ENCODE measurements around the gene SYNJ2. TPM values are rescaled to one million over a fixed set of nuclear protein-coding genes. Genes with fewer than 3 reads are reported as not detected.

Gene SYNJ2
- total and polyA plus RNA-seq, 7 experiments from 2014 or later = 12.0 to 36.6 (median 22.5) TPM

GRCh38 chr6:158030380-158031300, 49.0 kb downstream of the SYNJ2 start:
- Histone ChIP-seq H3K4me3 (ENCODE audit: low read length) (no peak overlapping the region), H3K4me1 (ENCODE audit: control insufficient read depth in 2 of 2, insufficient read depth in 2 of 2, low read length in 2 of 2) (peaks cover 23 to 28% of the 10 kb centered on the region in 2 donors), H3K27me3 (ENCODE audit: control insufficient read depth in 2 of 2, insufficient read depth in 2 of 2, low read length in 2 of 2) (no peaks in the 10 kb centered on the region), H3K36me3 (ENCODE audit: control insufficient read depth in 2 of 3, insufficient read depth in 3 of 3, low read length in 3 of 3) (peaks cover 0 to 38% (median 0%) of the 10 kb centered on the region in 3 experiments), H3K27ac (ENCODE audit: low read depth, low read length) (no peak overlapping the region), H3K9me3 (ENCODE audit: control insufficient read depth in 2 of 3, low read length in 3 of 3) (no peaks in the 10 kb centered on the region)
- H3K36me3 Mint-ChIP-seq = peaks cover 0 to 51% (median 29%) of the 10 kb centered on the region in 5 donors
- H3K4me1 Mint-ChIP-seq = peaks cover 26 to 42% (median 37%) of the 10 kb centered on the region in 7 donors
- peaks cover 0 to 2% (median 0%) of the 10 kb centered on the region in 11 donors for H3K9me3 Mint-ChIP-seq
- H3K27me3 Mint-ChIP-seq = no peaks in the 10 kb centered on the region
- CTCF ChIA-PET = interaction anchor here (0.6 to 1.4 kb wide), 3 partner anchors 40 to 184 kb away, joined by 3 read pairs; no protein-coding TSS in a partner anchor
- no peak overlapping the region for H3K4me3 Mint-ChIP-seq
- POLR2A ChIA-PET = interaction anchor here (1.0 to 1.2 kb wide), 2 partner anchors 16 to 48 kb away, joined by 3 to 4 read pairs; no protein-coding TSS in a partner anchor
- DNase-seq (no peak), ATAC-seq (no peak)
- peak overlapping the region; percentile 30 to 89 (median 74) for H3K27ac Mint-ChIP-seq
- intact Hi-C loops (cut with micrococcal nuclease) = no loop called here

DNA sequence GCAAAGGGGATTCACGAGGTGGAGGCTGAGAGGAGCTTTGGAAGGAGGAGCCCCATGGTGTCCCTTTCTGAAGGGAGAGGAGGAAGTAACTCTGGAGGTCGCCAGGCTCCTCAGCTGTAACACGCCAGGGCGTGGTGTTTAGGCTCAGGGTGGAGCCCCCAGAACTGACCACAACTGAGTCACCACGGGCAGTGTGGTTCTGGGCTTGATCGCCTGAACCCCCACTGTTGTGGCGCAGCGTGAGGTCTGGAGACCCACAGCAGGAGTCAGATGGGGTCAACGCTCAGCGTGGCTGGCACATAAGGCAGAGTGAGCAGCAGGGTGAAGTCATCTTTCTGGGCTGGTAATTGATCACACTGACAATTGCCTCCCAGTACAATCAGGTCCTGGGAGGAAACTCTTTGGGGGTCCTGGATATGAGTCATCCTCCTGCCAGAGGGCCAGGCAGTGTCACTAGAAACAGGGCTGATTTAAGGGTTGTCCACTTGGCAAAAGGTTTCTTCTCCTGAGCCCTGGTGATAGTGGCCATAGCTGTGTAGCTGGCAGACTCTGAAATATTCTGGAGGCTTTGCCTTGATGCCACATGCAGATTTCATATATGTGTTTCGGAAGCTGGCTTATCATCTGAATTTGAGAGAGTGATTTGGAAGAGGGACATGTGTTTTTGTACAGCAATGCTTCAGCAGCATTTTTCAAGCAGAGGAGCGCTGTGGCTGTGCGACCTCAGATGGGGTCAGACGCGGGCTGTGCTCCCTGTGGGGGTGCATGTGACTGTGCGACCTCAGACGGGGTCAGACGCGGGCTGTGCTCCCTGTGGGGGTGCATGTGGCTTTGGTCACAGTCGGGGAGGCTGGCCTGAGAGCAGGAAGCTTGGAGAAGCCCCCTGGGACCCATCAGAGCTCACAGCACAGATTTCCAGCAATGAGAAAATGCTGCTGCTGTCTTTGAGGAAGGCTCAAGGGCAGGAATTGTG, 50.0 kb downstream of the SYNJ2 start:
- intact Hi-C loops (cut with micrococcal nuclease) = no loop called here

GRCh38 chr6:158032354-158032733, 50.7 kb downstream of the SYNJ2 start:
- Mint-ChIP-seq H3K27ac (no peak overlapping the region), H3K4me1 (peaks cover 18 to 26% (median 25%) of the 10 kb centered on the region in 7 donors), H3K4me3 (no peak overlapping the region), H3K27me3 (no peaks in the 10 kb centered on the region), H3K36me3 (peaks cover 6 to 62% (median 39%) of the 10 kb centered on the region in 5 donors), H3K9me3 (peaks cover 0 to 4% (median 0%) of the 10 kb centered on the region in 11 donors)
- Histone ChIP-seq H3K27me3 (ENCODE audit: control insufficient read depth in 2 of 2, insufficient read depth in 2 of 2, low read length in 2 of 2) (no peaks in the 10 kb centered on the region), H3K9me3 (ENCODE audit: control insufficient read depth in 2 of 3, low read length in 3 of 3) (no peaks in the 10 kb centered on the region), H3K36me3 (ENCODE audit: control insufficient read depth in 2 of 3, insufficient read depth in 3 of 3, low read length in 3 of 3) (peaks cover 0 to 38% (median 0%) of the 10 kb centered on the region in 3 experiments), H3K4me1 (ENCODE audit: control insufficient read depth in 2 of 2, insufficient read depth in 2 of 2, low read length in 2 of 2) (peaks cover 6 to 13% of the 10 kb centered on the region in 2 donors), H3K27ac (ENCODE audit: low read depth, low read length) (no peak overlapping the region), H3K4me3 (ENCODE audit: low read length) (no peak overlapping the region)
- no peak for ATAC-seq
- intact Hi-C loops (cut with micrococcal nuclease) = no loop called here
- CTCF ChIA-PET = interaction anchor here (1.0 kb wide), 1 partner anchor 40 kb away, joined by 3 read pairs; no protein-coding TSS in a partner anchor
- DNase-seq = no peak
- POLR2A ChIA-PET = interaction anchor here (0.5 kb wide), 1 partner anchor 13 kb away, joined by 14 read pairs; no protein-coding TSS in a partner anchor

More for the DNA sequence above, 50.0 kb downstream of the SYNJ2 start:
- peak overlapping the region; percentile 22 to 89 (median 74) for H3K27ac Mint-ChIP-seq
- Histone ChIP-seq H3K27ac (ENCODE audit: low read depth, low read length) (no peak overlapping the region), H3K36me3 (ENCODE audit: control insufficient read depth in 2 of 3, insufficient read depth in 3 of 3, low read length in 3 of 3) (peaks cover 0 to 38% (median 0%) of the 10 kb centered on the region in 3 experiments), H3K9me3 (ENCODE audit: control insufficient read depth in 2 of 3, low read length in 3 of 3) (no peaks in the 10 kb centered on the region), H3K4me1 (ENCODE audit: control insufficient read depth in 2 of 2, insufficient read depth in 2 of 2, low read length in 2 of 2) (peaks cover 12 to 20% of the 10 kb centered on the region in 2 donors), H3K27me3 (ENCODE audit: control insufficient read depth in 2 of 2, insufficient read depth in 2 of 2, low read length in 2 of 2) (no peaks in the 10 kb centered on the region), H3K4me3 (ENCODE audit: low read length) (no peak overlapping the region)
- ChIA-PET POLR2A (interaction anchor here (0.5 to 1.2 kb wide), 2 partner anchors 12 to 49 kb away, joined by 4 to 14 read pairs; no protein-coding TSS in a partner anchor), CTCF (interaction anchor here (0.6 to 1.1 kb wide), 3 partner anchors 41 to 185 kb away, joined by 3 read pairs; no protein-coding TSS in a partner anchor)
- peak overlapping the region in 1 of 10 donors; percentile 19 for H3K4me3 Mint-ChIP-seq
- H3K4me1 Mint-ChIP-seq = peaks cover 25 to 33% (median 32%) of the 10 kb centered on the region in 7 donors
- DNase-seq (no peak), ATAC-seq (peak; percentile 70)
- H3K9me3 Mint-ChIP-seq = peaks cover 0 to 4% (median 0%) of the 10 kb centered on the region in 11 donors
- peaks cover 6 to 62% (median 39%) of the 10 kb centered on the region in 5 donors for H3K36me3 Mint-ChIP-seq
- H3K27me3 Mint-ChIP-seq = no peaks in the 10 kb centered on the region

GRCh38 chr6:158033077-158033750, 51.6 kb downstream of the SYNJ2 start:
- H3K27me3 ChIP-seq (ENCODE audit: control insufficient read depth in 2 of 2, insufficient read depth in 2 of 2, low read length in 2 of 2) = no peaks in the 10 kb centered on the region
- Mint-ChIP-seq H3K27me3 (no peaks in the 10 kb centered on the region), H3K4me1 (peaks cover 10 to 19% (median 17%) of the 10 kb centered on the region in 7 donors), H3K36me3 (peaks cover 6 to 60% (median 39%) of the 10 kb centered on the region in 5 donors), H3K27ac (no peak overlapping the region), H3K4me3 (no peak overlapping the region), H3K9me3 (peaks cover 0 to 4% (median 0%) of the 10 kb centered on the region in 11 donors)
- no peak for DNase-seq
- no peak for ATAC-seq
- H3K27ac ChIP-seq (ENCODE audit: low read depth, low read length) = no peak overlapping the region
- ChIA-PET POLR2A (no interaction called here), CTCF (interaction anchor here (1.0 kb wide), 1 partner anchor 39 kb away, joined by 3 read pairs; no protein-coding TSS in a partner anchor)
- intact Hi-C loops (cut with micrococcal nuclease) = no loop called here
- peaks cover 0 to 10% of the 10 kb centered on the region in 2 donors for H3K4me1 ChIP-seq (ENCODE audit: control insufficient read depth in 2 of 2, insufficient read depth in 2 of 2, low read length in 2 of 2)
- H3K9me3 ChIP-seq (ENCODE audit: control insufficient read depth in 2 of 3, low read length in 3 of 3) = no peaks in the 10 kb centered on the region
- no peak overlapping the region for H3K4me3 ChIP-seq (ENCODE audit: low read length)
- peaks cover 0 to 44% (median 0%) of the 10 kb centered on the region in 3 experiments for H3K36me3 ChIP-seq (ENCODE audit: control insufficient read depth in 2 of 3, insufficient read depth in 3 of 3, low read length in 3 of 3)

GRCh38 chr6:158033751-158034702, 52.4 kb downstream of the SYNJ2 start:
- Mint-ChIP-seq H3K4me1 (peaks cover 14 to 25% (median 21%) of the 10 kb centered on the region in 7 donors), H3K27ac (peak overlapping the region in 1 of 9 donors; percentile 31), H3K9me3 (peaks cover 0 to 4% (median 0%) of the 10 kb centered on the region in 11 donors), H3K27me3 (no peaks in the 10 kb centered on the region), H3K36me3 (peaks cover 6 to 60% (median 39%) of the 10 kb centered on the region in 5 donors), H3K4me3 (no peak overlapping the region)
- Histone ChIP-seq H3K9me3 (ENCODE audit: control insufficient read depth in 2 of 3, low read length in 3 of 3) (no peaks in the 10 kb centered on the region), H3K36me3 (ENCODE audit: control insufficient read depth in 2 of 3, insufficient read depth in 3 of 3, low read length in 3 of 3) (peaks cover 0 to 45% (median 0%) of the 10 kb centered on the region in 3 experiments), H3K4me3 (ENCODE audit: low read length) (no peak overlapping the region), H3K27me3 (ENCODE audit: control insufficient read depth in 2 of 2, insufficient read depth in 2 of 2, low read length in 2 of 2) (no peaks in the 10 kb centered on the region), H3K4me1 (ENCODE audit: control insufficient read depth in 2 of 2, insufficient read depth in 2 of 2, low read length in 2 of 2) (peaks cover 0 to 10% of the 10 kb centered on the region in 2 donors), H3K27ac (ENCODE audit: low read depth, low read length) (no peak overlapping the region)
- CTCF ChIA-PET = no interaction called here
- intact Hi-C loops (cut with micrococcal nuclease) = no loop called here
- POLR2A ChIA-PET = no interaction called here
- no peak for DNase-seq
- ATAC-seq = no peak
